Fibroblast of skin of scalp (primary cell): ENCODE measurements around the gene SOX13.
A peak's percentile ranks its signal among the peaks of the same experiment; 100 is the strongest.
"Not testable (repeated sequence)": the region's sequence is repeated elsewhere in the genome, so short reads cannot be mapped to it uniquely, and the experiment has no call there.

Source experiments
- DNase-seq: peaks from one replicate; pipeline ENCODE4 v3.0.0-alpha.2; 2013

SOX13 gene

DNA sequence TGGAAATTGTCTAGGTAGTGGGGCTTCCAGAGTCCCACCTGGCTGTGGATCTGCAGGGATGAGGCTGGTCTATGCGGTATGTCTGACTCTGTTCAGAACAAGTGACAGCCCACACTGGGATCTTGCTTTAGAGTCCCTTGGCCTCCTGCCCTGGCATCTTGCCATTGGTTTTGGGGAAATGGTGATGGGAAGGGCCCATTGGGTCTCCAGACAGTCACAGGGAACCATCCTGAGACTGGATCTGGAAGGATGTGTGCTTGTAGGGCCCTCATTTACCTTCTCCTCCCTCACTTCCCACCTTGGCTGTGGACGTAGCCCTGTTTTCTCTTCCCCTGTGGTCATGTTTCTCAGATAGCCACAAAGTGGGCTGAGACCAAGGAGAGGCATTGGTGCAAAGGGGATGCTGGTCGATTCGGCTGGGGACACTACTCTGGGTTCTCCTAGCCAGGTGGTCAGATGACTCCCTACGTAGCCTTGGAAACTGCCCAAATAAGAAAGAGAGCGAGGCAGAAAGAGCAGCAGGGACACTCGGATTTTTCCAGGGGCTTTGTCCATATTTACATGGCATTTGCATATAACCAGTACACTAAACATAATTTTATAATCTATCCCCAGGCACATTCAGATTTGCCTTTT, 15.1 kb downstream of the SOX13 start:
- no peak for DNase-seq

DNA sequence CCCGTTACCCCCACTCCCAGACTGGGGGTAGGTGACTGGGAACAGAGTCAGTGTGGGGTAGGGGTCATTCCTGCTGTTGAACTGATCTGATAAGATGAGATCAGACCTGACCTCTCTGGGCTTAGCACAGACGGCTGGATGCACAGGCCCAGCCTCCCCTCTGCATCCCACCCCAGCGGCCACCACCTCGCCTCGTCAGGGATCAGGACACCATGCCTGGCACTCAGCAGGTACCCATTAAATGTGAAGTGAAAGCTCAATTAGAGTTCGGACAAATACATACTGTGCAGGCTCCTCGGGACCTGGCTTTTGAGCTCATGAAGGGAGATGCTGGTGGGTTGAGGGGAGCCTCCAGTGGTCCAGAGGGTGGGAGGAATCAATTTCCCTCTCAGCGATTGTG, 15.7 kb downstream of the SOX13 start:
- no peak for DNase-seq

DNA sequence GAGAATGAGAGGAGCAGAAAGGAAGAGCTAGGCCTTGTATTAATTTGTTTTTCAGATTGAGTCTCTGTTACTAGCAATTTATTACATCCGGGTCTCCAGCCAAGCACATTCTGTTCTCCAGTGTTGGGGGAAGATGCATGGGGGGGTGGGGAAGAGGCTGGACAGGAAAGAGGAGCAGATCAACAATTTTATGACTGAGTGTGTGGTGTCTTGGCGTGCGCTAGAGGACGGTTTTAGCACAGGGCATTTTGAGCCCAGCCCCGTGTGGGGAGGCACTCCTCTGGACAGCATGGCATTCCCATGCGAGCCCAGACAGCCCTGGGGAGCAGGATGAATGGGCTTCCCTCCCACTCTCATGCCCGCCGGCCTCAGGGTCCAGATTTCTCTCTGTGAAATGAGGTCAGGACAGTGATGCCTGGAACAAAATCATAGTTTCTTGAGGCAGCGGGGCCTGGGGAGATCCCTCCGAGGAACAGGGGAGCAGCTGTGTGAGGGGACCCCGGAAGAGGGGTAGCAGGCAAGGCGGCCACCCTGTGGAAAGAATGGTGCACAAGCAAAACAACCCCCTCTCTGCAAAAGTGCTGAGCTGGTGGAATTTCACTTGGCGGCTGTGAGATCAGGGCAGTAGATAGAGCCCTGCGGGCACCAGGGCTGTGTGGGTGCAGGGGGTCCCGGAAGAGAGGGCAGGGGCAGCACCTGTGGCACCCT, 16.3 kb downstream of the SOX13 start:
- no peak for DNase-seq

DNA sequence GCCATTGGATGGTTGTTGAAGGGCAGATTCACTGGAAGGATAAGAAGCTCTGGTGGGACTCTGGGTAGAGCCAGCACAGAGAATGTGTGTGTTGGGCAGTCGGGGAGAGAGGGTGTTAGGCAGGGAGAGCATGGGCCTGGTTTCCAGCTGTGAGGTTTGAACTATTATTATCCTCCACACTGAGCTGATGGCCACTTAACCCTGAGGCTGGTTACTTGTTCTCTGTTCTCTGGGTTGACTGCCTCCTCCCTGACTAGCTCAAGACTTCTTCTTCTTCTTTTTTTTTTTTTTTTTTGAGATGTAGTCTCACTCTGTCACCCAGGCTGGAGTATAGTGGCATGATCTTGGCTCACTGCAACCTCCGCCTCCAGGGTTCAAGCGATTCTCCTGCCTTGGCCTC, 17.2 kb downstream of the SOX13 start:
- DNase-seq = not testable (repeated sequence)

DNA sequence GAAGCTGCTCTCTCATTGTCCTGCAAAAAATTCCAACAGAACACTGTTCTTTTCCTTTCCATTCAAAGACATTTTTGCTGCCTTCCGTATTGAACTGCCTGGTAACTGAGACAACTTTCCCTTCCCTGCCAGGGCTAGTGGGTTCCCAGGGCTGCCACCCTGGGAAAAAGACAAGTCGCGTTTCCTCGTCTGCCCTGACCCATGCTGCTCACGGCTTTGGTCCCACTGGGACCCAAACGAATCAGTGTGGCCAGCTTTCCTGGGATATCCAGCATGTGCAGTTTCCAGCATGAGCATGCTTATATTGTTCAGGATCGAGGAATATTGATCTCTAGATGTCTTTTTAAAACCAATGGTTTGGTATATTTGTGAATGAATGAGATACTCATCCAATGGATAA, 18.2 kb downstream of the SOX13 start:
- DNase-seq = no peak

DNA sequence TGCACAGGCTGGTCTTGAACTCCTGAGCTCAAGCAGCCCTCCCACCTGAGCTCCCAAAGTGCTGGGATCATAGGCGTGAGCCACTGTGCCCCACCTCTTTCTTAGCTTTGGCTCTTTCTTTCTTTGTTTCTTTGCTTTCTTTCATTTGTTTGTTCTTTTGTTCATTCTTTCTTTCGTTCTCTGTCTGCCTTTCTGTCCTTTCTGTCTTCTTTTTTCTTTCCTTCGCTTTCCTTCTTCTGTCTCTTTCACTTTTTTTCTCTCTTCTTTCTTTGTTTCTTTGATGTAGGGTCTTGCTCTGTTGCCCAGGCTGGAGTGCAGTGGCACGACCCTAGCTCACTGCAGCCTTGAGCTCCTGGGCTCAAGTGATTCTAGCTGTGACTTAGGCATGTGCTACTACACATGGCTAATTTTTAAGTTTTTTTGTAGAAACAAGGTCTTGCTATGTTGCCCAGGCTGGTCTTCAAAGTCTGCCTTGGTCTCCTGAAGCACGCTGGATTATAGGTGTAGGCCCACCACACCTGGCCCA, 18.9 kb downstream of the SOX13 start:
- no peak for DNase-seq

DNA sequence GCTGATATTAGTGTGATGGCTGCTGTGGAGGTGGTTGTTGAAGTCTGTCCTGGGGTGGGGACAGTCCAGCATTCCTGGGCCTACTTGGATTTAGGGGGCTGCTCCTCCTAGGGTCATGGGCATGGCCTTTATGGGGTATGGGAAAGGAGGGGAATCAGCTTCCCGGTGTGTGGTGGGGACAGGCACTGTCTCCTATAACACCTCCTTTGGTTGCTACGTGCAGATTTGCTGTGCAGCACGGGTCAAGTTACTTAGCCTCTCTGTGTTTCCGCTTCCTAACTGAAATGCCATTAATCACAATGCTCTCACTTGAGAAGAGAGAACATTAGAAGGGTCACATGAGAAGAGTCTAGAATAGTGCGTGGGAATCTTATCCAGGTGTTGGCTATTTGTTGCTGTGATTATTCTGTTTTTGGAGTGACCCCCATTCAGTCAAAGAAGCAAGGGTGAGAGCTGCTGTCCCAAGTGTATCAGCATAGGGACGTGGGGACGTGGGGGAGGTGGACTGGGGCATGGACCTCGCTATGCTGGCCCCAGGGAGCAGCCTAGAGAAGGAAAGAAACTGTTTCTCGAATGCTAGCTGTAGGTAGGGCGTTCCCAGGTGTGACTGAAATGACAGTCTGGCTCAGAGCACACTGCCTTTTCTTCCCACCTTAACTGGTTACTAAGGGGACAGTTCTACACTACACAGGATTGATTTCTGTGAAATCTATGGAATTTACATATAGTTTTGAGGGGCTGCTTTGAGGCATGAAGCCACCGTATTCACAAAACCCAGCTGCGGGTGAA, 19.9 kb downstream of the SOX13 start:
- no peak for DNase-seq

DNA sequence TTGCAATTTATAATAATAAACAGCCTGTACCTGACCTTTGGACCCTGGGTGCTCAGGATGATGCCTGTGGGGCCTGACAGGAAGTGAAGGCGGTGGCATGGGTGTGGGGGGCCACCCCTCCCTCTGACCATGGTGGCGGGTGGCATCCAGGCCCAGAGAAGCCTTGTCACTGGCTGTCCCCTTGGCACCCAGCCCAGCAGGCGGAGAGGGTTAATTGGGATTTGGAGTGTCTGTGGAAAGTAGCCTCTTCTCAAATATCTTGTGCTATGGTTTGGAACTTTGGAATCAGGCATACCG, 20.5 kb downstream of the SOX13 start:
- no peak for DNase-seq

DNA sequence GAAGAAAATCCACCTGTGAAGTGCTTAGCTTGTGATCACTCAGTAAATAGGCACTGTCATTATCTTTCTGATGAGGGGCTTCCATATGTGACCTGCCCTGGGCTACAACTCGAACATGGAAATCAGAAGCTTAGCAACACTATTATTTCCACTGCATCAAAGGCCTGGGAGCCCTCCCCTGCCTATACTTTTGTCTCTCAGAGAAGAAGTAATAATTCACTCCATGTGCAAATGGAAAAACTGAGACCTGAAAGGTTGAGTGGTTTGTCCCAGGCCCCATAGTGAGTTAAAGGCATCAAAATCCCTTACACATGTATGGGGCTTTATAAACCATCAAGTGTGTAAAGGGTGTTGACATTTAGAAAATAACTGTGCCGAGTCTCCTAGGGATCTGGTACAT, 20.9 kb downstream of the SOX13 start:
- no peak for DNase-seq

DNA sequence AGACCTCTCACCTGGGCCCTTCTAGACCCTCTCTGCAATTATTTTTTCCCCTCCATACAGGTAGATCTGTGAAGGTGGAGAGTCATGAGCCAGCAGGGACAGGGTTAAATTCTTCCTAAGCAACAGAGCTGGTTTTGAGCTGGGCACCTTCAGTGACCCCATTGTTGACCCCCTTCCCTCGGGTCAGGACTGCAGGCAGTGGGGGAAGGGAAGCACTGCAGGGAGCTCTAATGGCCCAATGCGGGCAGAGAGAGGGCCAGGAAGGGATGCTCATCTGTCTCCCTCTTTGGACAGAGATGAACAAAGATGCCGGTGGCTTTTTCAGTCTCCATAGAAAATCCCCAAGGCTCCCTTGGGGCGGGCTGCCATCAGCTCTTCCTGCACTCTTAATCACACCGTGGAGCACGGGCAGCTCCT, 21.4 kb downstream of the SOX13 start:
- DNase-seq = no peak

DNA sequence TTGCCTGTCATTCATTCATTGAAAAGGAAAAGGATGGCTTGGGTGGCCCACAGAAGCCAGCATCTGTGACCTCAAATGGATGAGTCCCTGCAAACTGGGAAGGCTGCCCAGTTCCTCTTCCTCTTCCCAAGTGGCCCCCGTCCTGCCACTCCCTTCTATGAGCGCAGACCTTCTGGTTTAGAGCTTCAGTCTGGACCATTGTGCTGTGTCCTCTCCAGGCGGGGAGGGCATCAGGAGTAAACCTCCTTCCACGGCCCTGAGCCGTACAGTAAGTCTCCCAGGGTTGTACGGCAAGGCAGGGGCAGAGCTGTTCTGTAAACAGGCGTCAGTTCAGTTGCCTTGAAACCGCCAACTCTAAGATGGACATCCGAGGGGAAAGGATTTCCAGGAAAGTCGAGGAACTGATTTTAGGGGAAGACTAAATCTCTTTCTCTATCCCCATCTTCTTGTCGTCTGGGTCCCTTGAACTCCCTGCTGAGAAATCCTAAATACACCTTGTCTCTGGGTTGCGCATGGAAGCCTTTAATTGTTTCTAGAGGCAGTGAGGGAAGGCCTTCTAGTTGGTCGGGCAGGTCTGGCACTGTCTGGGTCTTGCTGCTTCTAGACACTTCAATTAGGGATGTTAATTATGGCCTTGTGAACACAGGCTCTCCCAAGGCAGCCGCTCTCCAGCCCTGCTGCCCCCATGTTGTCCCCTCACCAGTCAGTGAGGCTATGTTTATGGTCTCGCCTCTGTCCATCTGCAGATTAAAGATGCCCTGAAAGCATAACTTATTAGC, 22.1 kb downstream of the SOX13 start:
- no peak for DNase-seq

DNA sequence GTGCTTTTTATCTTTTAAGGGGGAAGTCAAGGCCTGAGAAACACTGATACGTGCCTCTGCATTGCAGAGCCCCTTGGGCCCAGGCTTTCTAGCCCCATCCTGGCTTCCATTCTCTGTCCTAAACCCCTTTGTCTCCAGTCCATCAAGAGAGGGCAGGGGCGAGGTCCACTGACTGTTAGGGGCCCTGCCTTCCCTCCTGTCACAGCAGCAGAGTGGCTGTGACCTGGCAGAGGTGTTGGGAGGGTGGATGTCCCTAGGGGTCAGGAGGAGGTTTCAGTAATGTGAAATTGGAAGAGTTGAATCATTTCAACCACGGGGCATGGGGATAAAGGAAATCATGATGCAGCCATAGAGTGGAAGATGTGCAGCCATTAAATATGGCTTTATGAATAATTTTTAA, 24.0 kb downstream of the SOX13 start:
- no peak for DNase-seq

DNA sequence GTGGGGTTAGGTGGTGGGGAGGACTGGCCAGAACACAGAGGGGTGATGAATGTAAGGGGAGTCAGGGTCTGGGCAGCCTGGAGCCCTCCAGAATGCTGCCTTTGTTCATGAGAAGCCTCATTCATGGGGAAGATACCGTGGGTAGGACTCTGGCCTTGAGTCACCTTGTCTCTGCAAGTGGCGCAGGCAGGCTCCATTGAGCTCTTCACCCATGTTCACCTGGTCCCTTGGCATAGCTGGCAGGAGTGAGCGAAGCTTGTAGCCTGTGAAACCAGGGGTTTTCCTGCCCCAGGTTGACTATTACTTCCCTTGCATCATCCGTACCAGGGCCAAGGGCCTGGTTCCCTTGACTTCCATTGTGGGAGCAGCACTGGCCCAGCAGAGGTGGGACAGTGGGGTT, 25.8 kb downstream of the SOX13 start:
- DNase-seq = no peak

DNA sequence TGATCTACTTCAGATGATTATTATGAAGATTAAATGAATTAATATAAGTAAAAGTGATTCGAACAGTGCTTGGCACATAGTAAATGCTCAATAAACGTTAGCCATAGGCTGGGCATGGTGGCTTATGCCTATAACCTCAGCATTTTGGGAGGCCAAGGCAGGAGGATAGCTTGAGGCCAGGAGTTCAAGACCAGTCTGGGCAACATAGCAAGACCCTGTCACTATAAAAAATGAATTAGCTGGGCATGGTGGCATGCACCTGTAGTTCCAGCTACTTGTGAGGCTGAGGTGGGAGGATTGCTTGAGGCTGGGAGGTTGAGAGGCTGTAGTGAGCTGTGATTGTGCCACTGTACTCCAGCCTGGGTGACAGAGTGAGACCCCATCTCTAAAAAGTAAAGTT, 26.8 kb downstream of the SOX13 start:
- DNase-seq = not testable (repeated sequence)

DNA sequence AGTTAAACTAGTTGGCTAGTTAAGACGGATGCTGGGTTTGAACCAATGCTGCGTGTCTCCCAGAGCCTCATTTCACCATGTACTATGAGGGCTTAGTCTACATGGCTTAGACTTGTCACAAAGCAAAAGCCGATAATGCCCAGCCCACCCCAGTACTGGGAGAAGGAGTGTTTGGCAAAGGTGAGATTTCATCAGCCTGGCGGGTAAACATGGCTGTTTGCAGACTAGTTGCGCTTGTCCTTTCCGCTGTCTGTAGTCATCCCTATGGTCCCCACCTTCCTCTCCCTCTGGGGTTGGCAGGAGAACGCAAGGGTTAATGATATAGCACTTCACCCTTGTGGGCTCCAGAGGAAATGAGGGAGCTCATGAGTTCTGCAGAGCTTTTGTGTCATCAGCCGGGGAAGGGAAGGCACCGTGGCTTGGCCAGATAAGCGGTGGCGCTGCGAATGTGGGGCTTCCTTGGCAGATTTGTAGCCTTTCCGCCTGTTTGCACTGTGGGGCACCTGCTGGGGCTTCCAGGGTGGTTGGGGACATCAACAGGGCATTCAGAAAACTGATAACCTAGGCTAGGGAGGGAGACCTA, 29.2 kb downstream of the SOX13 start:
- no peak for DNase-seq

DNA sequence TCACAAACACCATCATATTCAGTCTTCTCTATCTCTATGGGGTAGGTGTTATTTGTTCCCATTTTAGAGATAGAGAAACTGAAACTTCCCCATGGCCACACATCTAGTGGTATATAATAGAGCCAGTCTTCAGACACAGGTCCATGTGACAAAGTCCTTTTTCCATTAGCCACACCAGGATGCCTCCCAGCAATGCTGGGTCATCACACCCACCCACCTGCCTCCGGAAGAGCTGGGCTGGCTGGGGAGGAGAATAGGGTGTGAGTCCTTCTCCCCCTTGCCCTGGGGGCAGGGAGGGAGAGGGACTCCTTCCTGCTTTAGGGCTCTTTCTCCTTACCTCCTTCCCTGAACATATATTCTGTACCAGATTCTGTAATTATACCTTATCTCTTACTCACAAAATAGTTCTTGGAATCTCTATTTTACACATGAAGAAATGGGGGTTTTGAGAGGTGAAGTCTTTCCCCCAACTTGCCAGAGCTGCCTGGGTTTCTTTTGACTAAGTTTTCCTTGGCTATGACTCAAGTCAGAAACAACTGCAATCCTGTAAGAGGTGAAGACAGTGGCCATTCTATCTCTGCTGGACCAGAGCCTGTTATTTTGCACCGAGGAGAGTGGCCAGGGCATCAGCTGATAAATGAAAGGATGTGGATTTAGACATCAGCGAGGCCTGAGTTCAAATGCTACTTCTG, 30.0 kb downstream of the SOX13 start:
- no peak for DNase-seq

DNA sequence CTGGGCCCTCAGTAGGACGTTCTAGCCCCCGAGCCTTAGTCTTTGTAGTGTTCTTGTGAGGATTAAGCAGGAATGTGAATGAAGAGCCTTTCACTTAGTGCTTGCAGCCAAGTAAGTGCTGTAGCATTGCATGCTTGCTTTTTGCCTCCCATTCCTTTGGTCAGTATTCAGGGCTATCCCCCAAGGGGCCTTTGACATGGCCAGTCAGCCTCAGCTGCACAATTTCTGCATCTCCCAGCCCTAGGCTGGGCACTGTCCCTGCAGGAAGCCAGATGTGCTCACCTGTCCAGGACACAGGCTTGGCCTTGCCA, 30.5 kb downstream of the SOX13 start:
- DNase-seq = peak; percentile 22

DNA sequence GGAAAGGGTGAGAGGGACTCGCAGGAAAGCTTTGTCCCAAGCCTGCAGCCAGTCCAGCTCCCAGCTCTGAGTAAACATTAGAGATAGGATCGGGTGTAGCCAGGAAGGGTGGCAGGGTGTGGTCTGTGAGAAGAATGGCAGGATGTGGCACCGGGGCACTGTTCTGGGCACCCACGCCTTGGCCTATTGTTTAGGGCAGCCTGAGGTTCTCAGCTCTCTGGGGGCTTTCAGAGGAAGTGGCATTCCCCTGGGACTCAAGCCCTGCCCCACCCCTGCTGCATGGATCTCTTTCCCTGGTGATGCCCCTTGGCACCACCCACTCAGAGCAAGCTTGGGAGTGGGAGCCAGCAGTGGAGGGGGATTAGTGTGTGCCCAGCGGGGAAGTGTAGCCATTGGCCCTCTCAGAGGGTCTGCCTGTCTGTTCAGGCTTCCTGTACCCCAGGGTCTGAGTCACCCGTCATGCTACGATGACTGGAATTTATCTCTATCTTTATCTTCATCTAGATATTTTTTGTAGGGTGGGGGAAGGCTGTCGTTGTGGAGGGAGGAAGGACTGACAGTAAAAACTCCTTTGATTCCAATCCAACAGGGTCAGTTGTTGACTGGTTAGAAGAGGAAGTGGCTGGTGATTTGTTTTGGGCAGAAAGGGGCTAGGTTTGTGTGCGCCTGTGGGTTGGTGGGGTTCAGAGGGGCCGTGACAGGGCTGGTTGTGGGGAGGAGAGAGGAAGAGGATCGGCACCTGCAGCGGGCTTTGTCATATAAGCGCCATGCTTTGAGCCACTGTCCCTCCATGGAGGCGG, 31.6 kb downstream of the SOX13 start:
- peak; percentile 54 for DNase-seq

DNA sequence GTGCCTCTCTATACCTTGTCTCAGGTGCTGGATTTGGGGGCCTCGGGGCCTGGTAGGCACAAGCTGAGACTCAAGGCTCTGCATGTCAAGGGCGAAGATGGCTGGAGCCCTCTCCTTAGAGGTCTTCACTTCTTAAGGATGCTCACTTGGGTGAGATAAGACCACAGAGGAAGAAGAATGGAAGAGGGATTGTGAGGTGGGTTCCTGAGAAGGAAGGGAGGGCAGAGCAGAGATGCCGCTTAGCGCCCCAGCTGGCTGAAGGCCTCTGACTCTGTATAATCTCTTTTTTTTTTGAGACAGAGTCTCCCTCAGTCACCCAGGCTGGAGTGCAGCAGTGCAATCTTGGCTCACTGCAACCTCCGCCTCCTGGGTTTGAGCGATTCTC, 32.2 kb downstream of the SOX13 start:
- DNase-seq = no peak

DNA sequence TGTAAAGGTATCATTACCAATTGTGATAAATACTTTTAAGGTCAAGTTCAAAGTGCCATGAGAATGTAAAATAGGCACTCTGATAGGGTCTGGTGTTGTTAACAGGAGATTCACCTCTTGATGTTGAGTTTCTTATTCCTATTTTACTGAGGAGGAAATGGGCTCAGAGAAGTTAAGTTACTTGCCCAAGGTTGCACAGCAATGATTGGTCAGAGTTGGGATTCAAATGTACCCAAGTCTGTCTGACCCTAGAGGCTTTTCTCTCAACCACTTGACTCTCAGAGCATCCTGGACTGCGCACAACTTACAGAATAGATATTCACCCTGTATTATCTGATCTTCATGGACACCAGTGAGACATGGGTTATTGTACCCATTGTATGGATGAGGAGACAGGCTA, 33.9 kb downstream of the SOX13 start:
- no peak for DNase-seq

DNA sequence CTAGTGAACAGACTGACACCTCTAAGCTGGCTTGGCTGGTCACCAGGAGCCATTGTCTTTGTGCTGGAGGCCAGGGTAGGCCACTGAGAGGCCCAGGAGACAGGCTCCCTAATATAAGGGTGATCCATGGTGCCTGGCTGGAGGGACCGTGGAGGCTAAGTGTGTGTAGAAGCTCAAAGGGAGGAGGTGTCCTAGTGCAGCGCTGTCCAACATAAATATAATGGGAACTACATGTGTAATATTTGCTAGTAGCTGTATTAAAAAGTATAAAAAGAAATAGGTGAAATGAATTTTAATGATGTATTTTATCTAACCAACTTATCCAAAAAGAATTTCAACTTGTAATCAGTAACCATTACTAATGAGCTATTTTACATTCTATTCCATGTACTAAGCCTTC, 35.0 kb downstream of the SOX13 start:
- DNase-seq = no peak
